Stomach smooth muscle (tissue), 2 donors: ENCODE measurements around the gene FMN1.

Experiments
- H3K27ac ChIP-seq: one replicate; pipeline ENCODE4 v1.7.0; 2013; ENCODE audit warnings: mild to moderate bottlenecking, low read length, inconsistent platforms
- H3K27me3 ChIP-seq, 2 donors: one replicate each; pipeline ENCODE4 v1.7.0; 2013; ENCODE audit warnings: low read length in 2 of 2; ENCODE audit not compliant: insufficient read depth in 2 of 2, control insufficient read depth in 1 of 2
- H3K36me3 ChIP-seq, 2 donors: one replicate each; pipeline ENCODE4 v1.7.0; 2013; ENCODE audit warnings: low read length in 2 of 2; ENCODE audit not compliant: control insufficient read depth in 2 of 2, insufficient read depth in 2 of 2
- H3K4me1 ChIP-seq: one replicate; pipeline ENCODE4 v1.7.0; 2013; ENCODE audit warnings: low read length; ENCODE audit not compliant: control insufficient read depth, insufficient read depth
- H3K4me3 ChIP-seq, 2 donors: one replicate each; pipeline ENCODE4 v1.7.0; 2013; ENCODE audit warnings: low read length in 2 of 2
- H3K9ac ChIP-seq, 2 donors: one replicate each; pipeline ENCODE4 v1.7.0; 2013; ENCODE audit warnings: low read length in 2 of 2, mild to moderate bottlenecking in 1 of 2
- H3K9me3 ChIP-seq, 2 donors: one replicate each; pipeline ENCODE4 v1.7.0; 2013; ENCODE audit warnings: low read length in 2 of 2; ENCODE audit not compliant: control insufficient read depth in 2 of 2
- donor health status: healthy.
- donor health status: Pancreatic carcinoma.

The FMN1 gene

GRCh38 chr15:32905481-32905880, 289.0 kb downstream of the FMN1 start:
- Histone ChIP-seq H3K9ac (no peak overlapping the region), H3K36me3 (no peaks in the 10 kb centered on the region), H3K9me3 (no peaks in the 10 kb centered on the region), H3K4me3 (no peak overlapping the region), H3K4me1 (peaks cover 10% of the 10 kb centered on the region), H3K27ac (no peak overlapping the region), H3K27me3 (no peaks in the 10 kb centered on the region)

- H3K4me1 ChIP-seq = peaks cover 10% of the 10 kb centered on the region
- no peaks in the 10 kb centered on the region for H3K9me3 ChIP-seq
- no peak overlapping the region for H3K27ac ChIP-seq
- H3K36me3 ChIP-seq = no peaks in the 10 kb centered on the region
- no peak overlapping the region for H3K9ac ChIP-seq
- no peak overlapping the region for H3K4me3 ChIP-seq
- H3K27me3 ChIP-seq = no peaks in the 10 kb centered on the region
Observed at GRCh38 chr15:32904448-32904847, 290.1 kb downstream of the FMN1 start.

- peaks cover 10% of the 10 kb centered on the region for H3K4me1 ChIP-seq
- H3K9me3 ChIP-seq = no peaks in the 10 kb centered on the region
- no peak overlapping the region for H3K9ac ChIP-seq
Observed at GRCh38 chr15:32903591-32904290, 290.8 kb downstream of the FMN1 start.

GRCh38 chr15:32901995-32902394, 292.5 kb downstream of the FMN1 start:
- Histone ChIP-seq H3K9ac (no peak overlapping the region), H3K36me3 (no peaks in the 10 kb centered on the region), H3K4me1 (no peaks in the 10 kb centered on the region), H3K4me3 (no peak overlapping the region), H3K27me3 (no peaks in the 10 kb centered on the region), H3K27ac (no peak overlapping the region), H3K9me3 (no peaks in the 10 kb centered on the region)

More at GRCh38 chr15:32903591-32904290, 290.8 kb downstream of the FMN1 start:
- no peaks in the 10 kb centered on the region for H3K27me3 ChIP-seq
- H3K4me3 ChIP-seq = no peak overlapping the region
- no peaks in the 10 kb centered on the region for H3K36me3 ChIP-seq
- H3K27ac ChIP-seq = no peak overlapping the region

GRCh38 chr15:32901192-32901591, 293.3 kb downstream of the FMN1 start:
- no peaks in the 10 kb centered on the region for H3K4me1 ChIP-seq
- no peaks in the 10 kb centered on the region for H3K27me3 ChIP-seq
- H3K36me3 ChIP-seq = no peaks in the 10 kb centered on the region
- H3K9ac ChIP-seq = no peak overlapping the region
- H3K9me3 ChIP-seq = no peaks in the 10 kb centered on the region
- H3K4me3 ChIP-seq = no peak overlapping the region
- no peak overlapping the region for H3K27ac ChIP-seq

- no peaks in the 10 kb centered on the region for H3K9me3 ChIP-seq
- H3K27ac ChIP-seq = no peak overlapping the region
- no peak overlapping the region for H3K9ac ChIP-seq
- H3K4me1 ChIP-seq = no peaks in the 10 kb centered on the region
- no peaks in the 10 kb centered on the region for H3K36me3 ChIP-seq
- no peak overlapping the region for H3K4me3 ChIP-seq
- no peaks in the 10 kb centered on the region for H3K27me3 ChIP-seq
Observed at GRCh38 chr15:32899126-32899596, 295.4 kb downstream of the FMN1 start.

- Histone ChIP-seq H3K27me3 (no peaks in the 10 kb centered on the region), H3K4me1 (no peaks in the 10 kb centered on the region), H3K4me3 (no peak overlapping the region), H3K36me3 (no peaks in the 10 kb centered on the region), H3K27ac (no peak overlapping the region), H3K9ac (no peak overlapping the region), H3K9me3 (no peaks in the 10 kb centered on the region)
Observed at GRCh38 chr15:32898414-32898813, 296.1 kb downstream of the FMN1 start.

GRCh38 chr15:32893421-32893820, 301.1 kb downstream of the FMN1 start:
- Histone ChIP-seq H3K4me3 (no peak overlapping the region), H3K4me1 (peaks cover 13% of the 10 kb centered on the region), H3K9ac (no peak overlapping the region)

GRCh38 chr15:32889214-32889613, 305.3 kb downstream of the FMN1 start:
- no peak overlapping the region for H3K9ac ChIP-seq
- H3K36me3 ChIP-seq = no peaks in the 10 kb centered on the region
- H3K27ac ChIP-seq = peak overlapping the region; percentile 80
- H3K27me3 ChIP-seq = no peaks in the 10 kb centered on the region
- no peak overlapping the region for H3K4me3 ChIP-seq
- peaks cover 0 to 6% of the 10 kb centered on the region in 2 donors for H3K9me3 ChIP-seq
- peaks cover 48% of the 10 kb centered on the region for H3K4me1 ChIP-seq

More at GRCh38 chr15:32893421-32893820, 301.1 kb downstream of the FMN1 start:
- H3K27ac ChIP-seq = no peak overlapping the region
- H3K9me3 ChIP-seq = peaks cover 0 to 6% of the 10 kb centered on the region in 2 donors
- no peaks in the 10 kb centered on the region for H3K27me3 ChIP-seq
- H3K36me3 ChIP-seq = no peaks in the 10 kb centered on the region

- no peaks in the 10 kb centered on the region for H3K27me3 ChIP-seq
- peaks cover 54% of the 10 kb centered on the region for H3K4me1 ChIP-seq
- H3K27ac ChIP-seq = peak overlapping the region; percentile 80
- H3K9ac ChIP-seq = no peak overlapping the region
- no peaks in the 10 kb centered on the region for H3K36me3 ChIP-seq
- H3K4me3 ChIP-seq = no peak overlapping the region
- peaks cover 0 to 6% of the 10 kb centered on the region in 2 donors for H3K9me3 ChIP-seq
Observed at GRCh38 chr15:32888221-32888761, 306.2 kb downstream of the FMN1 start.

GRCh38 chr15:32887090-32887489, 307.4 kb downstream of the FMN1 start:
- Histone ChIP-seq H3K4me1 (peaks cover 58% of the 10 kb centered on the region), H3K27ac (peak overlapping the region; percentile 80), H3K9me3 (no peaks in the 10 kb centered on the region), H3K27me3 (no peaks in the 10 kb centered on the region), H3K9ac (peak overlapping the region in 1 of 2 donors; percentile 6), H3K4me3 (peak overlapping the region in 1 of 2 donors; percentile 40), H3K36me3 (no peaks in the 10 kb centered on the region)
